Progenitor cell of endocrine pancreas (in vitro differentiated cells): ENCODE data around the gene FAM241A. TPM values are rescaled to one million over a fixed set of nuclear protein-coding genes. Genes with fewer than 3 reads are reported as not detected.
A peak's percentile ranks its signal among the peaks of the same experiment; 100 is the strongest.

ENCODE experiments used
- DNase-seq: peaks from one replicate; pipeline ENCODE4 v3.0.0; 2021; ENCODE audit warnings: low spot score; ENCODE audit not compliant: unreplicated experiment
- H3K27ac Mint-ChIP-seq: 2 replicates; pipeline ENCODE4 v1.8.0; 2021; ENCODE audit warnings: mild to moderate bottlenecking, moderate library complexity, mixed read lengths
- H3K27me3 Mint-ChIP-seq: 2 replicates; pipeline ENCODE4 v1.8.0; 2021; ENCODE audit warnings: mixed read lengths
- H3K36me3 Mint-ChIP-seq: 2 replicates; pipeline ENCODE4 v1.8.0; 2022; ENCODE audit warnings: mixed read lengths; ENCODE audit not compliant: insufficient read depth
- H3K4me1 Mint-ChIP-seq: 2 replicates; pipeline ENCODE4 v1.8.0; 2021; ENCODE audit warnings: low read depth, mixed read lengths
- H3K4me3 Mint-ChIP-seq: 2 replicates; pipeline ENCODE4 v1.8.0; 2021; ENCODE audit warnings: low read depth, mild to moderate bottlenecking, moderate library complexity, mixed read lengths
- H3K9me3 Mint-ChIP-seq: 2 replicates; pipeline ENCODE4 v1.8.0; 2021; ENCODE audit warnings: low read depth, mixed read lengths
- total RNA-seq: library from RNA; stranded (reverse); gene quantifications from 2 replicates; pipeline ENCODE4 v1.2.1, GENCODE V29; 2021
- TF ChIP-seq, protein P1 (sequence below): fragments of 200-600 bp; sonication (generic); IDR thresholded peaks from one replicate; pipeline ENCODE4 v1.5.0; 2021; ENCODE audit warnings: antibody characterized with exemption, mild to moderate bottlenecking; ENCODE audit not compliant: unreplicated experiment

The FAM241A gene
- total RNA-seq, 1 donor from 2014 or later: 0.22 TPM

DNA sequence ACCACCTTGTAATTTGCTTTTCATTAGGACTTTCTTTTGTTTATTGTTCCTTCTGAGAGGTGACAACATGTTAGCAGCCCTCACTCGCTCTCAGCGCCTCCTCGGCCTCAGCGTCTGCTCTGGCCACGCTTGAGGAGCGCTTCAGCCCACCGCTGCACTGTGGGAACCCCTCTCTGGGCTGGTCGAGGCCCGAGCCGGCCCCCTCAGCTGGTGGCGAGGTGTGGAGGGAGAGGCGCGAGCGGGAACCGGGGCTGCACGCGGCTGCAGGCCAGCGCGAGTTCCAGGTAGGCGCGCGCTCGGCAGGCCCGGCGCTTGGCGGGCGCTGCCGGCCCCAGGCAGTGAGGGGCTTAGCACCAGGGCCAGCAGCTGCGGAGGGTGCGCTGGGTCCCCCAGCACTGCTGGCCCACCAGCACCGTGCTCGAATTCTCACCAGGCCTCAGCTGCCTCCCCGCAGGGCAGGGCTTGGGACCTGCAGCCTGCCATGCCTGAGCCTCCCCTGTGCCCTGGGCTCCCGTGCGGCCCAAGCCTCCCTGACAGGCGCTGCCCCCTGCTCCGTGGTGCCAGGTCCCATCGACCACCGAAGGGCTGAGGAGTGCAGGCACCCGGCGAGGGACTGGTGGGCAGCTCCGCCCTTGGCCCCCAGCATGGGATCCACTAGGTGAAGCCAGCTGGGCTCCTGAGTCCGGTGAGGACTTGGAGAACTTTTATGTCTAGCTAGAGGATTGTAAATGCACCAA, 77.1 kb downstream of the FAM241A start:
- peaks cover 3% of the 10 kb centered on the region for H3K9me3 Mint-ChIP-seq
- H3K36me3 Mint-ChIP-seq: no peaks in the 10 kb centered on the region
- H3K4me3 Mint-ChIP-seq: no peak overlapping the region
- no peaks in the 10 kb centered on the region for H3K4me1 Mint-ChIP-seq
- peaks cover 3% of the 10 kb centered on the region for H3K27me3 Mint-ChIP-seq
- DNase-seq: no peak
- no peak overlapping the region for H3K27ac Mint-ChIP-seq
- TF ChIP-seq, protein P1, sequence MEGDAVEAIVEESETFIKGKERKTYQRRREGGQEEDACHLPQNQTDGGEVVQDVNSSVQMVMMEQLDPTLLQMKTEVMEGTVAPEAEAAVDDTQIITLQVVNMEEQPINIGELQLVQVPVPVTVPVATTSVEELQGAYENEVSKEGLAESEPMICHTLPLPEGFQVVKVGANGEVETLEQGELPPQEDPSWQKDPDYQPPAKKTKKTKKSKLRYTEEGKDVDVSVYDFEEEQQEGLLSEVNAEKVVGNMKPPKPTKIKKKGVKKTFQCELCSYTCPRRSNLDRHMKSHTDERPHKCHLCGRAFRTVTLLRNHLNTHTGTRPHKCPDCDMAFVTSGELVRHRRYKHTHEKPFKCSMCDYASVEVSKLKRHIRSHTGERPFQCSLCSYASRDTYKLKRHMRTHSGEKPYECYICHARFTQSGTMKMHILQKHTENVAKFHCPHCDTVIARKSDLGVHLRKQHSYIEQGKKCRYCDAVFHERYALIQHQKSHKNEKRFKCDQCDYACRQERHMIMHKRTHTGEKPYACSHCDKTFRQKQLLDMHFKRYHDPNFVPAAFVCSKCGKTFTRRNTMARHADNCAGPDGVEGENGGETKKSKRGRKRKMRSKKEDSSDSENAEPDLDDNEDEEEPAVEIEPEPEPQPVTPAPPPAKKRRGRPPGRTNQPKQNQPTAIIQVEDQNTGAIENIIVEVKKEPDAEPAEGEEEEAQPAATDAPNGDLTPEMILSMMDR: no peak

DNA sequence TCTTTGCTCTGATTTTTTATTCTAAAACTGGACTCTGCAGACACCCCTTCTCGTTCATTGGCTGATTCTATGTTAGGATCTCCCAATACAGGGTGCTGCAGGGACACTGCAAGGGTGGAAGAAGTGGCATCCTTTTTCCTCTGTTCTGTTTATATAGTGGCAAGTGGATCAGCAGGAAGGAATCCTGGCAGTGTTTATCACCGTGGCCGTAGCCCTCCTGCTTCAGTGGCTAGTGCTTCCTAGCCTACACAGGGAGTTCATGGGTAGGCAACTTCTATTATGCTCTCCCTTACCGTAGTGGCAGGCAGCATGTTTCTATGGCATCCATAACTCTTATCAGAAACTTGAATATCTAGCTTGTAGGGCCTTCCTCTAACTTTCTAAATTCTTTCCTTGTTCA, 79.9 kb downstream of the FAM241A start:
- H3K27ac Mint-ChIP-seq: no peak overlapping the region
- H3K4me3 Mint-ChIP-seq: no peak overlapping the region
- H3K4me1 Mint-ChIP-seq: peaks cover under 1% of the 10 kb centered on the region
- TF ChIP-seq, protein P1: no peak
- peaks cover 3% of the 10 kb centered on the region for H3K27me3 Mint-ChIP-seq
- peaks cover 3% of the 10 kb centered on the region for H3K9me3 Mint-ChIP-seq
- DNase-seq: no peak
- no peaks in the 10 kb centered on the region for H3K36me3 Mint-ChIP-seq

- no peaks in the 10 kb centered on the region for H3K9me3 Mint-ChIP-seq
- peak overlapping the region; percentile 99 for H3K27ac Mint-ChIP-seq
- peak; percentile 96 for DNase-seq
- TF ChIP-seq, protein P1: no peak
- H3K27me3 Mint-ChIP-seq: peaks cover 3% of the 10 kb centered on the region
- peaks cover 21% of the 10 kb centered on the region for H3K4me1 Mint-ChIP-seq
- H3K36me3 Mint-ChIP-seq: no peaks in the 10 kb centered on the region
- peak overlapping the region; percentile 98 for H3K4me3 Mint-ChIP-seq
These were observed 85.9 kb downstream of the FAM241A start for GRCh38 chr4:112230879-112231778.

- peaks cover 21% of the 10 kb centered on the region for H3K4me1 Mint-ChIP-seq
- H3K27ac Mint-ChIP-seq: peak within 1 kb of the TSS; percentile 99
- H3K27me3 Mint-ChIP-seq: peaks cover under 1% of the 10 kb centered on the region
- no peaks in the 10 kb centered on the region for H3K9me3 Mint-ChIP-seq
- no peaks in the 10 kb centered on the region for H3K36me3 Mint-ChIP-seq
- TF ChIP-seq, protein P1: peak; percentile 61
- peak within 1 kb of the TSS; percentile 98 for H3K4me3 Mint-ChIP-seq
- DNase-seq: peak; percentile 85
These were observed 86.8 kb downstream of the FAM241A start, which contains the start of gene AP1AR for GRCh38 chr4:112231779-112232713. TSS of gene AP1AR (plus strand) at chr4:112231787. CDS start at chr4:112232092, 305 bp downstream.
